Cardiac muscle cell (in vitro differentiated cells and primary cell): ENCODE data around the gene ARHGAP31. TPM values are rescaled to one million over a fixed set of nuclear protein-coding genes. Genes with fewer than 3 reads are reported as not detected.

Experiments
- DNase-seq, 2 donors: peaks; one replicate each; pipeline versions ENCODE4 v3.0.0 to v3.0.0-alpha.2; 2010 to 2017; ENCODE audit warnings: low read depth in 1 of 2, low spot score in 1 of 2
- H3K27ac ChIP-seq: fragments of 200-600 bp; sonication (generic); 2 replicates; pipeline ENCODE4 v1.5.1; 2016
- H3K27me3 ChIP-seq: fragments of 200-600 bp; sonication (generic); 2 replicates; pipeline ENCODE4 v1.6.0; 2016; ENCODE audit warnings: control low read depth
- H3K36me3 ChIP-seq: fragments of 200-600 bp; sonication (generic); 2 replicates; pipeline ENCODE4 v1.5.1; 2016; ENCODE audit warnings: control low read depth
- H3K4me1 ChIP-seq: fragments of 200-600 bp; sonication (generic); 2 replicates; pipeline ENCODE4 v1.8.1; 2017; ENCODE audit warnings: low read depth, mild to moderate bottlenecking, mixed run types
- H3K4me3 ChIP-seq: fragments of 200-600 bp; sonication (generic); 2 replicates; pipeline ENCODE4 v1.5.1; 2016; ENCODE audit warnings: mild to moderate bottlenecking
- H3K9me3 ChIP-seq: fragments of 200-600 bp; sonication (generic); 2 replicates; pipeline ENCODE4 v1.5.1; 2017; ENCODE audit warnings: low read depth, mild to moderate bottlenecking, control low read depth
- polyA plus RNA-seq: library from polyadenylated mRNA; unstranded; fragments of >200 nt; fragmentation: Nextera tagmentation; extraction: Ambion mirVana; gene quantifications from 2 replicates; pipeline ENCODE4 v1.2.1, GENCODE V29; 2016
- total RNA-seq: library from RNA; depleted of rRNA; stranded (reverse); fragments of >200 nt; gene quantifications from 2 replicates; pipeline ENCODE4 v1.2.3, GENCODE V29; 2016
- TF ChIP-seq, protein P1 (sequence below): IDR thresholded peaks from 2 replicates; pipeline ENCODE4 v1.5.1; 2012; ENCODE audit warnings: low read depth, mild to moderate bottlenecking, low read length

Gene ARHGAP31
- total and polyA plus RNA-seq, 2 experiments from 2014 or later: 23.9 to 60.6 TPM

GRCh38 chr3:119323723-119324085 is 29.5 kb downstream of the ARHGAP31 start:
- TF ChIP-seq, protein P1, sequence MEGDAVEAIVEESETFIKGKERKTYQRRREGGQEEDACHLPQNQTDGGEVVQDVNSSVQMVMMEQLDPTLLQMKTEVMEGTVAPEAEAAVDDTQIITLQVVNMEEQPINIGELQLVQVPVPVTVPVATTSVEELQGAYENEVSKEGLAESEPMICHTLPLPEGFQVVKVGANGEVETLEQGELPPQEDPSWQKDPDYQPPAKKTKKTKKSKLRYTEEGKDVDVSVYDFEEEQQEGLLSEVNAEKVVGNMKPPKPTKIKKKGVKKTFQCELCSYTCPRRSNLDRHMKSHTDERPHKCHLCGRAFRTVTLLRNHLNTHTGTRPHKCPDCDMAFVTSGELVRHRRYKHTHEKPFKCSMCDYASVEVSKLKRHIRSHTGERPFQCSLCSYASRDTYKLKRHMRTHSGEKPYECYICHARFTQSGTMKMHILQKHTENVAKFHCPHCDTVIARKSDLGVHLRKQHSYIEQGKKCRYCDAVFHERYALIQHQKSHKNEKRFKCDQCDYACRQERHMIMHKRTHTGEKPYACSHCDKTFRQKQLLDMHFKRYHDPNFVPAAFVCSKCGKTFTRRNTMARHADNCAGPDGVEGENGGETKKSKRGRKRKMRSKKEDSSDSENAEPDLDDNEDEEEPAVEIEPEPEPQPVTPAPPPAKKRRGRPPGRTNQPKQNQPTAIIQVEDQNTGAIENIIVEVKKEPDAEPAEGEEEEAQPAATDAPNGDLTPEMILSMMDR: no peak
- H3K4me3 ChIP-seq: no peak overlapping the region
- no peaks in the 10 kb centered on the region for H3K9me3 ChIP-seq
- H3K27me3 ChIP-seq: no peaks in the 10 kb centered on the region
- peaks cover 36% of the 10 kb centered on the region for H3K4me1 ChIP-seq
- no peaks in the 10 kb centered on the region for H3K36me3 ChIP-seq
- no peak for DNase-seq
- peak overlapping the region; percentile 94 for H3K27ac ChIP-seq

- H3K36me3 ChIP-seq: no peaks in the 10 kb centered on the region
- H3K27ac ChIP-seq: no peak overlapping the region
- no peak for DNase-seq
- peaks cover 40% of the 10 kb centered on the region for H3K4me1 ChIP-seq
- no peaks in the 10 kb centered on the region for H3K27me3 ChIP-seq
- TF ChIP-seq, protein P1: no peak
- H3K9me3 ChIP-seq: no peaks in the 10 kb centered on the region
- no peak overlapping the region for H3K4me3 ChIP-seq
These were observed 30.7 kb downstream of the ARHGAP31 start for GRCh38 chr3:119324899-119325298.

GRCh38 chr3:119326976-119327375 is 32.8 kb downstream of the ARHGAP31 start:
- DNase-seq: no peak

DNA sequence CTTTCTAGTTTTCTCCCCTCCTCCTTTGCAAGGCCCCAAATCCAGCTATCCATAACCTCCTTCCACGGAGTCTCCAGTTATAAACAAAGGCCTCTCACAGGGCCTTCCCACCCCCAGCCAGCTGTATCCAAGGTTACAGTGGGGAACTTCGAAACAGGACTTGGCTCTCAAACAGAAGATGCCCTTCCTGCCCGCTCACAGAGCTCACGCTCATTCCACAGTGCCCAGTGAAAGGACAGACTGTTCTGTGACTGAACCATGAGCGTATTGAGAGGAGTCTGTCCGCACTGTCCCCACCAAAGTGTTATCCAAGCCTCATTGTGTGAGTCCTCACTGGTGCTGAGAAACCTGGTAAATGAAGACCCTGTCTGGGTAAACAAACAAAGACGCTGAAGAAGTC is 35.4 kb downstream of the ARHGAP31 start:
- Histone ChIP-seq H3K4me1 (peaks cover 64% of the 10 kb centered on the region), H3K9me3 (no peaks in the 10 kb centered on the region), H3K36me3 (no peaks in the 10 kb centered on the region), H3K27ac (peak overlapping the region; percentile 87), H3K27me3 (no peaks in the 10 kb centered on the region), H3K4me3 (no peak overlapping the region)
- TF ChIP-seq, protein P1: no peak
- DNase-seq: no peak

More at GRCh38 chr3:119326976-119327375, 32.8 kb downstream of the ARHGAP31 start:
- Histone ChIP-seq H3K27ac (no peak overlapping the region), H3K9me3 (no peaks in the 10 kb centered on the region), H3K4me3 (no peak overlapping the region), H3K4me1 (peaks cover 52% of the 10 kb centered on the region), H3K36me3 (no peaks in the 10 kb centered on the region), H3K27me3 (no peaks in the 10 kb centered on the region)
- TF ChIP-seq, protein P1: no peak

- DNase-seq: no peak
- TF ChIP-seq, protein P1: no peak
- Histone ChIP-seq H3K4me1 (peaks cover 70% of the 10 kb centered on the region), H3K27me3 (no peaks in the 10 kb centered on the region), H3K36me3 (no peaks in the 10 kb centered on the region), H3K27ac (peak overlapping the region; percentile 87), H3K9me3 (no peaks in the 10 kb centered on the region), H3K4me3 (no peak overlapping the region)
These were observed 36.0 kb downstream of the ARHGAP31 start for GRCh38 chr3:119330181-119330580.

GRCh38 chr3:119330858-119331257 is 36.7 kb downstream of the ARHGAP31 start:
- Histone ChIP-seq H3K9me3 (no peaks in the 10 kb centered on the region), H3K27ac (peak overlapping the region; percentile 87), H3K27me3 (no peaks in the 10 kb centered on the region), H3K4me3 (no peak overlapping the region), H3K4me1 (peaks cover 74% of the 10 kb centered on the region), H3K36me3 (no peaks in the 10 kb centered on the region)
- TF ChIP-seq, protein P1: no peak
- no peak for DNase-seq
